ENCODE measurements around the gene TACC2.

The TACC2 gene

GRCh38 chr10:122168598-122169394, 179.8 kb downstream of the TACC2 start:
- no peak for TF ChIP-seq CTCF (IDR thresholded peaks at IDR 0.05; ENCODE audit: insufficient read depth, low read length, poor library complexity, severe bottlenecking)
- no peak for DNase-seq (ENCODE audit: extremely low read depth, insufficient read length)
- Histone ChIP-seq H3K36me3 (ENCODE audit: control insufficient read depth, insufficient read depth, low read length) (no peaks in the 10 kb centered on the region), H3K27me3 (replicated peaks; ENCODE audit: control insufficient read depth, insufficient read depth, low read length) (no peaks in the 10 kb centered on the region; the same call in none of the 2 replicates), H3K4me3 (replicated peaks; ENCODE audit: low read depth, low read length) (no peak overlapping the region)

- no peaks in the 10 kb centered on the region; the same call in none of the 2 replicates for H3K27me3 ChIP-seq (replicated peaks; ENCODE audit: control insufficient read depth, insufficient read depth, low read length)
- no peak for TF ChIP-seq CTCF (IDR thresholded peaks at IDR 0.05; ENCODE audit: insufficient read depth, low read length, poor library complexity, severe bottlenecking)
- no peak for DNase-seq (ENCODE audit: extremely low read depth, insufficient read length)
- no peaks in the 10 kb centered on the region for H3K36me3 ChIP-seq (ENCODE audit: control insufficient read depth, insufficient read depth, low read length)
- no peak overlapping the region for H3K4me3 ChIP-seq (replicated peaks; ENCODE audit: low read depth, low read length)
These were observed 181.8 kb downstream of the TACC2 start for GRCh38 chr10:122170802-122171201.

GRCh38 chr10:122171302-122172075, 182.5 kb downstream of the TACC2 start:
- Histone ChIP-seq H3K4me3 (replicated peaks; ENCODE audit: low read depth, low read length) (no peak overlapping the region), H3K36me3 (ENCODE audit: control insufficient read depth, insufficient read depth, low read length) (no peaks in the 10 kb centered on the region), H3K27me3 (replicated peaks; ENCODE audit: control insufficient read depth, insufficient read depth, low read length) (no peaks in the 10 kb centered on the region; the same call in none of the 2 replicates)
- DNase-seq (ENCODE audit: extremely low read depth, insufficient read length): no peak
- TF ChIP-seq CTCF (IDR thresholded peaks at IDR 0.05; ENCODE audit: insufficient read depth, low read length, poor library complexity, severe bottlenecking): no peak

DNA sequence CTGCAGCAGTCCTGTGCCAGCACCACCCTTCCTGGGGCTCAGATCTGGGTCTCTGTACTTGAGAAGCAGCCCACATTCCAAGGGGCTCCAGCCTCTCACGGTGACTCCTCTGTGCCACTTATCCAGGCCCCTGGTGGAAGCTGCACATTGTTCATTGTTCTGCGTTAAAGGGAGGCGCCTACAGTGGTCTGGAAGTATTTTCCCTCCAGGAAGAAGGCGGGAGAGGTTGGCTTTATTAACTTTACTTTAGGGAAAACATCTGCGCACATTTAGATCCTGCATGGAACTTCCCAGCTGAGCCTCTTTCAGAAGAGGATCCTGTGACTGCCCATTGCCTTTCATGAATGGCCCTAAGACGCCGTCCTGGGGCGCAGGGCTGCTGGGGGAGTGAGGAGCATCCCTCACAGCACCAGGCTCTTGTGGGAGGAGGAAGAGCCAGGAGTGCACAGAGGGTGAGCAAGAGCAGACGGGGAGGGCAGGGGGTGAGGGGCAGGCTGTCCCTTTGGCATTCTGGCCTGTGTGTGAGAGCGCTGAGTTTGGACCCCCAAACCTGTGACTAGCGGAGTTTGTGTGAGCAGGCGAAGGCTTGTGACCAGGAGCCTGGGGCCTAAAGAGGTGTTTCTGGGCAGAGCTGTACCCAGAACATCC, 183.5 kb downstream of the TACC2 start:
- H3K4me3 ChIP-seq (replicated peaks; ENCODE audit: low read depth, low read length): no peak overlapping the region
- DNase-seq (ENCODE audit: extremely low read depth, insufficient read length): no peak
- H3K27me3 ChIP-seq (replicated peaks; ENCODE audit: control insufficient read depth, insufficient read depth, low read length): no peaks in the 10 kb centered on the region; the same call in none of the 2 replicates
- no peaks in the 10 kb centered on the region for H3K36me3 ChIP-seq (ENCODE audit: control insufficient read depth, insufficient read depth, low read length)
- no peak for TF ChIP-seq CTCF (IDR thresholded peaks at IDR 0.05; ENCODE audit: insufficient read depth, low read length, poor library complexity, severe bottlenecking)

GRCh38 chr10:122173337-122173736, 184.4 kb downstream of the TACC2 start:
- H3K4me3 ChIP-seq (replicated peaks; ENCODE audit: low read depth, low read length): no peak overlapping the region
- DNase-seq (ENCODE audit: extremely low read depth, insufficient read length): no peak
- H3K36me3 ChIP-seq (ENCODE audit: control insufficient read depth, insufficient read depth, low read length): no peaks in the 10 kb centered on the region
- H3K27me3 ChIP-seq (replicated peaks; ENCODE audit: control insufficient read depth, insufficient read depth, low read length): no peaks in the 10 kb centered on the region; the same call in none of the 2 replicates
- no peak for TF ChIP-seq CTCF (IDR thresholded peaks at IDR 0.05; ENCODE audit: insufficient read depth, low read length, poor library complexity, severe bottlenecking)
